Naive thymus-derived CD4-positive, alpha-beta T cell (primary cell): ENCODE data around the gene PTN. TPM values are rescaled to one million over a fixed set of nuclear protein-coding genes. Genes with fewer than 3 reads are reported as not detected.

Source experiments
- ATAC-seq: fragments of 150-1000 bp; cut with Tn5 transposase; 2 replicates; pipeline ENCODE4 v1.10.0; 2021; ENCODE audit warnings: mild to moderate bottlenecking, moderate library complexity
- CTCF ChIA-PET: fragments of 350-600 bp; sonication (Branson Sonifier 250); formaldehyde crosslinking; loops from one replicate; lab custom pipeline; 2021; ENCODE audit warnings: antibody characterized with exemption; lab: Charles Lee
- POLR2A ChIA-PET: fragments of 350-600 bp; sonication (Branson Sonifier 250); formaldehyde crosslinking; loops from one replicate; lab custom pipeline; 2021; ENCODE audit warnings: antibody characterized with exemption, inconsistent platforms; lab: Charles Lee
- DNase-seq, 9 donors: peaks; one replicate each; pipeline versions ENCODE4 v3.0.0 to v3.0.0-alpha.2; 2020 to 2022; ENCODE audit warnings: mixed read lengths in 1 of 9
- H3K27ac ChIP-seq: one replicate; pipeline ENCODE4 v1.7.0; 2013; ENCODE audit warnings: mild to moderate bottlenecking, low read depth, low read length, moderate library complexity
- H3K27me3 ChIP-seq, 2 donors: one replicate each; pipeline ENCODE4 v1.7.0; 2013; ENCODE audit warnings: low read length in 2 of 2, mild to moderate bottlenecking in 2 of 2, moderate library complexity in 2 of 2; ENCODE audit not compliant: control insufficient read depth in 2 of 2, insufficient read depth in 2 of 2
- H3K36me3 ChIP-seq, 3 experiments: 1 replicate in 2 of 3; 2 replicates in 1 of 3; pipeline ENCODE4 v1.7.0; 2013; ENCODE audit warnings: low read length in 3 of 3, mild to moderate bottlenecking in 3 of 3, moderate library complexity in 1 of 3; ENCODE audit not compliant: insufficient read depth in 3 of 3, control insufficient read depth in 2 of 3
- H3K4me1 ChIP-seq, 2 donors: one replicate each; pipeline ENCODE4 v1.7.0; 2013; ENCODE audit warnings: low read length in 2 of 2, mild to moderate bottlenecking in 2 of 2, moderate library complexity in 1 of 2; ENCODE audit not compliant: control insufficient read depth in 2 of 2, insufficient read depth in 2 of 2
- H3K4me3 ChIP-seq: 2 replicates; pipeline ENCODE4 v1.7.0; 2013; ENCODE audit warnings: mild to moderate bottlenecking, low read length
- H3K9me3 ChIP-seq, 3 experiments: 1 replicate in 2 of 3; 2 replicates in 1 of 3; pipeline ENCODE4 v1.7.0; 2013; ENCODE audit warnings: low read length in 3 of 3; ENCODE audit not compliant: control insufficient read depth in 2 of 3
- H3K27ac Mint-ChIP-seq, 9 donors: one replicate each; pipeline ENCODE4 v1.8.0; 2020 to 2022; ENCODE audit warnings: mixed read lengths in 9 of 9, mild to moderate bottlenecking in 8 of 9, moderate library complexity in 5 of 9, inconsistent platforms in 2 of 9
- H3K27me3 Mint-ChIP-seq, 5 donors: one replicate each; pipeline ENCODE4 v1.8.0; 2021 to 2022; ENCODE audit warnings: mixed read lengths in 5 of 5, mild to moderate bottlenecking in 1 of 5
- H3K36me3 Mint-ChIP-seq, 5 donors: one replicate each; pipeline ENCODE4 v1.8.0; 2020 to 2022; ENCODE audit warnings: mixed read lengths in 5 of 5, mild to moderate bottlenecking in 3 of 5, inconsistent platforms in 1 of 5
- H3K4me1 Mint-ChIP-seq, 7 donors: one replicate each; pipeline ENCODE4 v1.8.0; 2020 to 2022; ENCODE audit warnings: mixed read lengths in 7 of 7, mild to moderate bottlenecking in 3 of 7, inconsistent platforms in 1 of 7
- H3K4me3 Mint-ChIP-seq, 10 donors: one replicate each; pipeline ENCODE4 v1.8.0; 2020 to 2022; ENCODE audit warnings: mild to moderate bottlenecking in 10 of 10, mixed read lengths in 10 of 10, moderate library complexity in 6 of 10, inconsistent platforms in 2 of 10
- H3K9me3 Mint-ChIP-seq, 11 donors: one replicate each; pipeline ENCODE4 v1.8.0; 2020 to 2022; ENCODE audit warnings: mixed read lengths in 11 of 11, mild to moderate bottlenecking in 4 of 11, inconsistent platforms in 1 of 11, moderate library complexity in 1 of 11
- intact Hi-C, 2 donors: fragments of 100-400 bp; cut with micrococcal nuclease; formaldehyde crosslinking; loops; one replicate each; pipeline ENCODE4 v1.15.1; 2023
- polyA plus RNA-seq, 2 donors: library from polyadenylated mRNA; unstranded; fragments of 300-500 nt; fragmentation: Illumina TruSeq; gene quantifications; one replicate each; pipeline ENCODE4 v1.2.3, GENCODE V29; 2021
- total RNA-seq, 6 experiments: library from RNA in 5 of 6; stranded (reverse) in 5 of 6; gene quantifications; 1 replicate in 5 of 6; 2 replicates in 1 of 6; pipeline ENCODE4 v1.2.3 and lab custom pipeline; 2021 to 2026

Gene PTN
- total and polyA plus RNA-seq, 7 experiments from 2014 or later, result not detected

DNA sequence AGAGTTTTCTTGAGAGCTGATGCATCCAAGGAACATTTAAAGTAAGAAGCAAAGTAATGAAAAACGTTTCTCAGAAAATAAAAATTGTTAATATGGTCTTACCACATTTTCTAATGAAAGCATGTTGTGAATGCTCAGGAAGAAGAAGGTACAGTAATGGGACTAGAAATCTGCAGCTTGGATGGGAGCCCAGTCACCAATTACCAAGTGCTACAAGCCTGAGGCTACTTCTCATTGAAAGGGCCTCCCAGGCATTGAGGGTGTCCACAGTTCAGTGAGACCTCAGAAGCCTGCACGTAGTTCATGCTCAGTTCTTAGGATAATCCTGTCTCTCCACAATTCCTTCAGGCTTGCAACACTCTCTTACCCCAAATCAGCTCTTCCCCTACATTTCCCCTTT lies 17.6 kb downstream of the PTN start:
- ATAC-seq, result no peak
- Mint-ChIP-seq H3K27me3 (no peaks in the 10 kb centered on the region), H3K27ac (no peak overlapping the region), H3K36me3 (no peaks in the 10 kb centered on the region), H3K4me3 (no peak overlapping the region), H3K4me1 (no peaks in the 10 kb centered on the region), H3K9me3 (peaks cover 0 to 28% (median 3%) of the 10 kb centered on the region in 11 donors)
- DNase-seq, result no peak
- no peak overlapping the region for H3K4me3 ChIP-seq
- intact Hi-C loops, result no loop called here
- no peaks in the 10 kb centered on the region for H3K36me3 ChIP-seq
- no peaks in the 10 kb centered on the region for H3K4me1 ChIP-seq
- POLR2A ChIA-PET, result no interaction called here
- no peak overlapping the region for H3K27ac ChIP-seq
- CTCF ChIA-PET, result no interaction called here
- no peaks in the 10 kb centered on the region for H3K9me3 ChIP-seq
- H3K27me3 ChIP-seq, result no peaks in the 10 kb centered on the region

DNA sequence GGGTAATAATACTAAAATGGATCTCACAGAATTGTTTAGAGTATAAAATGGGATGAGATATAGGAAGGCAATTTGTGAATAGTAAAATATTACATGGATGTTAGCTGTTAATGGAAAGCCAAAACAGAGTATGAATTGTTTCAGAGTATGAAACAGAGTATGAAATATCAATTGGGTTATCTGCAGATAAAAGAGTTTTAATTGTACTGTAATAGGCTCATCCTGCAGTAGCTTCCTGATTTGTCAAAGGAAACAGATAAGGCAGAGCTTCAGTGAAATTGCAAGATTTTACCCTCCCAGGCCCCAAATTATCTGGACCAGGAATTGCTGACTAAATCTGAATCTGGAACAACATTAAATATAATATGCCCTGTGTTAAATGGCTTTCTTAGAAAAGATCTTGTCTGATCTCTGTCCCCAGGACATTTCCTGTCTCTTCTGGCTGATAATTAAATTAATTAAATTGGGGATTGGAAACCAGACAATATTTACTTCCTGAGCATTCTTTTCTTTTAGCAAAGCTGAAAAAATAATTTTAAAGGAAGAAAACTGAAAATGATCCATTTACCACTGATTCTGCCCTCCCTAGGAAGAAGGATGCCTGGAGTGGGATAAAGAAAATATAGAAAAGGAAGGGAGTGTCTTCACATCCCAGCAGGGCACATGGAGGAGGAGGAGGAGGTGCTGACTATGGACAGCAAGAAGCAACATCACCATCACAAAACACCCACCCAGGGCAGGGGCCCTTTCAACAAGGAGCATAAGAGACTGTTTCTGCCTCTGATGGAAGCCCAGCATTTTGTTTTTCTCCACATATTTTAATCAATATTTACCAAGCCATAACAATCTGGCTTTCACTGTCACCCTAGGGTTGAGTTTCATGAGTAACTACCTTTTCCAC lies 18.5 kb downstream of the PTN start:
- ATAC-seq, result no peak
- no peaks in the 10 kb centered on the region for H3K4me1 Mint-ChIP-seq
- Histone ChIP-seq H3K36me3 (no peaks in the 10 kb centered on the region), H3K4me3 (no peak overlapping the region), H3K4me1 (no peaks in the 10 kb centered on the region), H3K27me3 (no peaks in the 10 kb centered on the region), H3K9me3 (no peaks in the 10 kb centered on the region), H3K27ac (no peak overlapping the region)
- ChIA-PET POLR2A (no interaction called here), CTCF (no interaction called here)
- intact Hi-C loops, result no loop called here
- no peaks in the 10 kb centered on the region for H3K36me3 Mint-ChIP-seq
- no peak overlapping the region for H3K27ac Mint-ChIP-seq
- no peak for DNase-seq
- H3K9me3 Mint-ChIP-seq, result peaks cover 0 to 25% (median 3%) of the 10 kb centered on the region in 11 donors
- H3K27me3 Mint-ChIP-seq, result no peaks in the 10 kb centered on the region
- no peak overlapping the region for H3K4me3 Mint-ChIP-seq

DNA sequence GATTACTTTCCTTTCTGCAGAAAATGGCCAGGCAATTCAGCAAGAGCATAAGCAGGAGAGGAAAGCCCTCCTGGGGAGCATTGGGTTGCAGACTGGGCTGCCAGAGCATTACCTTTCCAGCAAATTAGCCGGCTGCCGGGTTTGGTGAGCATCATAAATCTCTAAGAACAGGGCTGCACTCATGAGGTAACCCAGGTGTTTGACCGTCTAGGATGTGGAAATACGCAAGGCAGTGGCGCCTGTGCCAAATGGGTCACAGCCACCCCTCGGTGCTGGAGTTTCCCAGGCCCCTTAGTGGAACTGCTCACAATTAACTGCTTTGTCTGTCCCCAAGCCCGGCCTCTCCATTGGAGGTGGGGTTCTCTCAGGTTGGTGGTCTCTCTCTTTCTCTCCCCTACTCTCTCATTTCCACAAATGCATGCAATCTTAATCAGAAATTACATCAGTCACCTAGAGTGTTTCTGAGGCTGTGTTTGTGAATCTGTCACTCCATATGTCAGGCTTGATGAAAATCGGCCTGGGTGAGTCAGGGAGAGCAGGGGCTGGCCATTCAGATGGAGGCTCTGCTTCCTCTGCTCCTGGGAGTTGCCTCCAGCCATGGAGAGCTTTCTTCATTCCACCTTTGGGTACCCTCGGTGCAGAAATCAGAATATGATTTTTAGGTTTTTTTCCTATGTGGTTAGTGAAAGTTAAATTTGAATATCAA lies 26.7 kb downstream of the PTN start:
- CTCF ChIA-PET, result no interaction called here
- no peak for ATAC-seq
- intact Hi-C loops, result no loop called here

DNA sequence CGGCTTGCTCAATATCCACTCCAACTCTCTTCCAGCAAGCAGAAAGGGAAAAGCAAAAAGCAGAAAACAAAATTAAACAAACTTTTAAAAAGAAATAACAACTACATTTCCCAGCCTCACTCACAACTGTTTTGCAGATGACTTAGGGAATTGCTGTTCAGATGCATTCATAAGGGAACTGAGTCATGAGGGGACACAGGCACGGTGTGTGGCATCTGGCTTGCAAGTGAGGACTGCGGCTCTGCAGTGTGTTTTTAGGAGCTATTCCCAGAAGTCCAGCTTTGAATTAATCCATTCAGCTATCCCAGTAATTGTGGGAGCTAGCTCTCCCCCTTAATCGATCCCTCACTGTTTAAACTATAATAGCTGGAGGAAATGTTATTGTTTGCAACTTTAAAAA lies 30.3 kb downstream of the PTN start:
- no peak overlapping the region for H3K27ac Mint-ChIP-seq
- peaks cover 0 to 11% (median 3%) of the 10 kb centered on the region in 11 donors for H3K9me3 Mint-ChIP-seq
- Histone ChIP-seq H3K27me3 (no peaks in the 10 kb centered on the region), H3K4me1 (no peaks in the 10 kb centered on the region), H3K4me3 (no peak overlapping the region), H3K9me3 (no peaks in the 10 kb centered on the region), H3K27ac (no peak overlapping the region), H3K36me3 (no peaks in the 10 kb centered on the region)
- ATAC-seq (no peak), DNase-seq (no peak)
- H3K36me3 Mint-ChIP-seq, result no peaks in the 10 kb centered on the region
- no peaks in the 10 kb centered on the region for H3K27me3 Mint-ChIP-seq
- intact Hi-C loops, result no loop called here
- no peak overlapping the region for H3K4me3 Mint-ChIP-seq
- H3K4me1 Mint-ChIP-seq, result no peaks in the 10 kb centered on the region
- CTCF ChIA-PET, result no interaction called here
- POLR2A ChIA-PET, result no interaction called here

More for the DNA sequence above, 26.7 kb downstream of the PTN start:
- no peaks in the 10 kb centered on the region for H3K4me1 Mint-ChIP-seq
- no peaks in the 10 kb centered on the region for H3K9me3 ChIP-seq
- no peaks in the 10 kb centered on the region for H3K27me3 ChIP-seq
- peaks cover 0 to 6% (median 3%) of the 10 kb centered on the region in 11 donors for H3K9me3 Mint-ChIP-seq
- no peaks in the 10 kb centered on the region for H3K27me3 Mint-ChIP-seq
- H3K4me3 ChIP-seq, result no peak overlapping the region
- no peak overlapping the region for H3K27ac Mint-ChIP-seq
- no peaks in the 10 kb centered on the region for H3K4me1 ChIP-seq
- H3K27ac ChIP-seq, result no peak overlapping the region
- H3K36me3 Mint-ChIP-seq, result no peaks in the 10 kb centered on the region
- POLR2A ChIA-PET, result no interaction called here
- no peak overlapping the region for H3K4me3 Mint-ChIP-seq
- no peak for DNase-seq
- H3K36me3 ChIP-seq, result no peaks in the 10 kb centered on the region

DNA sequence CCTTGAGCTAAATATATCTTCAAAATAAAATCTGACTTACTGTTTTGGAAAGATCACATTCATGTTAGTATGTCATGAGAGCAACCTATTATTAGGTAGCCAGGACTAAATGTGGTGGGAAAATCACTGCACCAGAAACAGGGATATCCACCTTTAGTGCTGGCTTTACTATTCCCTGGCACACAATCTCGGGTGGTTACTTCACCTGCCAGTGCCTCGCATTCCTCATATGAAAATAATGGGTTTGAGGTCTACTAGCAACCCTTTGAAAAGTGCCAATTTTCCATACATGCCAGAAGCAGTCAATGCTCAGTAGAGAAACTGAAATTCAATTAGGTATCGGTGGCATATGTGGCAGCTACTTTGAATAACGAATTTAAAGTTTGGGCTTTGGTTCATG lies 36.8 kb downstream of the PTN start:
- no peaks in the 10 kb centered on the region for H3K36me3 Mint-ChIP-seq
- no peaks in the 10 kb centered on the region for H3K27me3 Mint-ChIP-seq
- no peak overlapping the region for H3K27ac Mint-ChIP-seq
- no peak overlapping the region for H3K4me3 Mint-ChIP-seq
- no peak overlapping the region for H3K4me3 ChIP-seq
- ChIA-PET POLR2A (interaction anchor here (0.6 kb wide), 1 partner anchor 11 kb away, joined by 3 read pairs; no protein-coding TSS in a partner anchor), CTCF (no interaction called here)
- H3K9me3 ChIP-seq, result no peaks in the 10 kb centered on the region
- DNase-seq, result no peak
- no peaks in the 10 kb centered on the region for H3K27me3 ChIP-seq
- H3K36me3 ChIP-seq, result no peaks in the 10 kb centered on the region
- intact Hi-C loops, result no loop called here
- ATAC-seq, result no peak
- peaks cover 0 to 14% (median 1%) of the 10 kb centered on the region in 11 donors for H3K9me3 Mint-ChIP-seq
- no peaks in the 10 kb centered on the region for H3K4me1 Mint-ChIP-seq
- H3K4me1 ChIP-seq, result no peaks in the 10 kb centered on the region
- H3K27ac ChIP-seq, result no peak overlapping the region

DNA sequence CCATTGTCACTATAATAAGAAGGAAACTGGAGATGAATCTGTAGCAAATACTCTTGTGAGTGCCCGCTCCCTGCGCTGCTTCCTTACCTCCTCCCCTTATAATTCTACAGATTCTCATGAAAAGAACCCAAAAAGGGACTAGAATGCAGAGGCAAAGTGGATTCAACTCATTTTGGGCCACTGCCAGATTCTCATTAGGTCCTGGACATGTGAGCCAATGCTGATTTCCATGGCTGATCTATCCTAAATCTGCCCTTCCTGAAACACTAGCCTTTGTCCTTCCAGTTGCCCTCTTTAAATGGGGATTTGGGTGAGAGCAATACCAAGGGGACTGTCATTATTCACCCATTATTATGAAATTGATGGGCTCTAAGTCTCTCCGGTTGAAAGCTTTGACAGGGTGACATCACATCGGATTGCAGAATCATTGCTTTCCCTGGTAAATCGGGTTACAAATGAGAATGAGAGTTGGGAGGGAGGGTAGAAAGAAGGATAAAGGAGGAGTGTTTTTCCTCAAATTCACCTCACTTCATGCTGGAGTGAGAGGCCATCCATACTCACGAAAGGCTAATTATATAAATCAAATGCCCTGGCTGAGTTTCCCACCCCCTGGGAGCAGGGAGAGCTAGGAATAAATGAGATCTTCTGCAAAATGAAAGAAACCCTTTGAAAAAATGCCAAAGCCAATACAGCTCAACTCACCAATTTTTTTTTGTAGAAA lies 37.5 kb downstream of the PTN start:
- no peaks in the 10 kb centered on the region for H3K36me3 Mint-ChIP-seq
- no peaks in the 10 kb centered on the region for H3K9me3 ChIP-seq
- H3K4me3 Mint-ChIP-seq, result no peak overlapping the region
- H3K27ac ChIP-seq, result no peak overlapping the region
- CTCF ChIA-PET, result no interaction called here
- ATAC-seq, result no peak
- no peak for DNase-seq
- no peaks in the 10 kb centered on the region for H3K4me1 ChIP-seq
- H3K27me3 ChIP-seq, result no peaks in the 10 kb centered on the region
- no peak overlapping the region for H3K27ac Mint-ChIP-seq
- no peaks in the 10 kb centered on the region for H3K4me1 Mint-ChIP-seq
- POLR2A ChIA-PET, result no interaction called here
- peaks cover 0 to 14% (median 1%) of the 10 kb centered on the region in 11 donors for H3K9me3 Mint-ChIP-seq
- H3K4me3 ChIP-seq, result no peak overlapping the region
- no peaks in the 10 kb centered on the region for H3K27me3 Mint-ChIP-seq
- intact Hi-C loops, result no loop called here
- H3K36me3 ChIP-seq, result no peaks in the 10 kb centered on the region
